ACC112 (cell line): ENCODE measurements around the gene LARP1.
"Not testable (repeated sequence)": the region's sequence is repeated elsewhere in the genome, so short reads cannot be mapped to it uniquely, and the experiment has no call there.

Experiments
- H2AFZ ChIP-seq: fragments of 200-600 bp; sonication (generic); one replicate; pipeline ENCODE4 v1.6.0; 2017; ENCODE audit warnings: antibody characterized with exemption, low read length; ENCODE audit not compliant: unreplicated experiment
- H3K27ac ChIP-seq: fragments of 200-600 bp; sonication (generic); 2 replicates; pipeline ENCODE4 v1.5.1; 2014; ENCODE audit warnings: low read depth, mild to moderate bottlenecking, antibody characterized with exemption, low read length, moderate library complexity
- H3K27me3 ChIP-seq: fragments of 200-600 bp; sonication (generic); 2 replicates; pipeline ENCODE4 v1.6.1; 2014; ENCODE audit warnings: mild to moderate bottlenecking, antibody characterized with exemption, low read length, moderate library complexity, mixed read lengths; ENCODE audit not compliant: insufficient read depth
- H3K36me3 ChIP-seq: fragments of 200-600 bp; sonication (generic); 2 replicates; pipeline ENCODE4 v1.6.1; 2016; ENCODE audit warnings: mild to moderate bottlenecking, antibody characterized with exemption, low read length, moderate library complexity, mixed read lengths; ENCODE audit not compliant: insufficient read depth
- H3K4me1 ChIP-seq: fragments of 200-600 bp; sonication (generic); one replicate; pipeline ENCODE4 v1.6.1; 2016; ENCODE audit warnings: low read length, mixed read lengths; ENCODE audit not compliant: insufficient read depth, unreplicated experiment, control insufficient read depth
- H3K4me3 ChIP-seq: fragments of 200-600 bp; sonication (generic); 2 replicates; pipeline ENCODE4 v1.5.1; 2014; ENCODE audit warnings: mild to moderate bottlenecking, low read depth, low read length
- H3K79me2 ChIP-seq: fragments of 200-600 bp; sonication (generic); one replicate; pipeline ENCODE4 v1.6.0; 2016; ENCODE audit warnings: low read length; ENCODE audit not compliant: control insufficient read depth, unreplicated experiment, insufficient read depth

The LARP1 gene

GRCh38 chr5:154735362-154735761 is 19.8 kb upstream of the LARP1 start:
- not testable (repeated sequence) for H3K79me2 ChIP-seq, H3K4me1 ChIP-seq, H3K27me3 ChIP-seq, H2AFZ ChIP-seq, H3K36me3 ChIP-seq, H3K27ac ChIP-seq, H3K4me3 ChIP-seq

- not testable (repeated sequence) for H3K4me3 ChIP-seq, H3K36me3 ChIP-seq, H3K27ac ChIP-seq, H2AFZ ChIP-seq, H3K79me2 ChIP-seq, H3K4me1 ChIP-seq, H3K27me3 ChIP-seq
These were observed 18.8 kb upstream of the LARP1 start for GRCh38 chr5:154736372-154736771.

- H3K4me3 ChIP-seq, result no peak overlapping the region
- H2AFZ ChIP-seq, result no peak overlapping the region
- no peaks in the 10 kb centered on the region for H3K36me3 ChIP-seq
- no peaks in the 10 kb centered on the region for H3K79me2 ChIP-seq
- no peak overlapping the region for H3K27ac ChIP-seq
- no peaks in the 10 kb centered on the region for H3K4me1 ChIP-seq
- no peaks in the 10 kb centered on the region for H3K27me3 ChIP-seq
These were observed 17.4 kb upstream of the LARP1 start for GRCh38 chr5:154737667-154738320.

GRCh38 chr5:154740483-154740882 is 14.7 kb upstream of the LARP1 start:
- H3K4me3 ChIP-seq, result no peak overlapping the region
- H3K4me1 ChIP-seq, result no peaks in the 10 kb centered on the region
- no peak overlapping the region for H2AFZ ChIP-seq
- H3K79me2 ChIP-seq, result no peaks in the 10 kb centered on the region
- no peaks in the 10 kb centered on the region for H3K36me3 ChIP-seq
- no peak overlapping the region for H3K27ac ChIP-seq
- H3K27me3 ChIP-seq, result no peaks in the 10 kb centered on the region

- Histone ChIP-seq H3K36me3 (no peaks in the 10 kb centered on the region), H3K27me3 (no peaks in the 10 kb centered on the region), H3K27ac (no peak overlapping the region), H3K4me3 (no peak overlapping the region), H2AFZ (no peak overlapping the region), H3K4me1 (no peaks in the 10 kb centered on the region), H3K79me2 (no peaks in the 10 kb centered on the region)
These were observed 14.2 kb upstream of the LARP1 start for GRCh38 chr5:154740957-154741356.

- no peaks in the 10 kb centered on the region for H3K27me3 ChIP-seq
- H3K79me2 ChIP-seq, result no peaks in the 10 kb centered on the region
- no peak overlapping the region for H2AFZ ChIP-seq
- no peak overlapping the region for H3K27ac ChIP-seq
- no peak overlapping the region for H3K4me3 ChIP-seq
- no peaks in the 10 kb centered on the region for H3K36me3 ChIP-seq
- no peaks in the 10 kb centered on the region for H3K4me1 ChIP-seq
These were observed 13.8 kb upstream of the LARP1 start for GRCh38 chr5:154741415-154741814.

GRCh38 chr5:154743812-154744211 is 11.4 kb upstream of the LARP1 start:
- no peaks in the 10 kb centered on the region for H3K27me3 ChIP-seq
- no peaks in the 10 kb centered on the region for H3K36me3 ChIP-seq
- no peaks in the 10 kb centered on the region for H3K4me1 ChIP-seq
- no peak overlapping the region for H3K4me3 ChIP-seq
- H2AFZ ChIP-seq, result no peak overlapping the region
- no peak overlapping the region for H3K27ac ChIP-seq
- no peaks in the 10 kb centered on the region for H3K79me2 ChIP-seq

GRCh38 chr5:154745349-154745748 is 9.8 kb upstream of the LARP1 start:
- H3K27ac ChIP-seq, result no peak overlapping the region
- H3K79me2 ChIP-seq, result no peaks in the 10 kb centered on the region
- no peak overlapping the region for H2AFZ ChIP-seq
- no peak overlapping the region for H3K4me3 ChIP-seq
- no peaks in the 10 kb centered on the region for H3K36me3 ChIP-seq
- H3K4me1 ChIP-seq, result no peaks in the 10 kb centered on the region
- no peaks in the 10 kb centered on the region for H3K27me3 ChIP-seq

- Histone ChIP-seq H3K4me1 (peaks cover 14% of the 10 kb centered on the region), H3K27me3 (no peaks in the 10 kb centered on the region), H3K27ac (no peak overlapping the region), H3K79me2 (peaks cover 9% of the 10 kb centered on the region), H2AFZ (no peak overlapping the region), H3K4me3 (no peak overlapping the region), H3K36me3 (no peaks in the 10 kb centered on the region)
These were observed 5.7 kb upstream of the LARP1 start for GRCh38 chr5:154749491-154749890.

- not testable (repeated sequence) for H3K4me3 ChIP-seq, H3K36me3 ChIP-seq, H3K27ac ChIP-seq, H3K27me3 ChIP-seq, H2AFZ ChIP-seq
- peaks cover 14% of the 10 kb centered on the region for H3K4me1 ChIP-seq
- H3K79me2 ChIP-seq, result peaks cover 17% of the 10 kb centered on the region
These were observed 4.5 kb upstream of the LARP1 start for GRCh38 chr5:154750641-154751040.

- no peak overlapping the region for H3K27ac ChIP-seq
- no peak overlapping the region for H2AFZ ChIP-seq
- H3K36me3 ChIP-seq, result no peaks in the 10 kb centered on the region
These were observed 3.3 kb upstream of the LARP1 start for GRCh38 chr5:154751854-154752253.

More at GRCh38 chr5:154751854-154752253, 3.3 kb upstream of the LARP1 start:
- Histone ChIP-seq H3K4me3 (no peak overlapping the region), H3K79me2 (peaks cover 29% of the 10 kb centered on the region), H3K4me1 (peaks cover 14% of the 10 kb centered on the region), H3K27me3 (no peaks in the 10 kb centered on the region)
